ENCODE measurements around the gene APBB1IP.
"Not testable (repeated sequence)": the region's sequence is repeated elsewhere in the genome, so short reads cannot be mapped to it uniquely, and the experiment has no call there.

APBB1IP gene

GRCh38 chr10:26437637-26438461, at the start of gene APBB1IP:
APBB1IP (plus strand) TSS chr10:26438341; CDS start chr10:26492327, 53,986 bp downstream.
- DNase-seq: no peak

- DNase-seq: no peak
Observed at GRCh38 chr10:26389533-26389932, 48.6 kb upstream of the APBB1IP start.

GRCh38 chr10:26391701-26392695, 46.1 kb upstream of the APBB1IP start:
- no peak for DNase-seq

- DNase-seq: not testable (repeated sequence)
Observed at GRCh38 chr10:26398353-26398752, 39.8 kb upstream of the APBB1IP start.

GRCh38 chr10:26407406-26407969, 30.7 kb upstream of the APBB1IP start:
- no peak for DNase-seq

- no peak for DNase-seq
Observed at GRCh38 chr10:26408858-26409494, 29.2 kb upstream of the APBB1IP start.

- DNase-seq: no peak
Observed at GRCh38 chr10:26410356-26410755, 27.8 kb upstream of the APBB1IP start.

- no peak for DNase-seq
Observed at GRCh38 chr10:26412932-26413331, 25.2 kb upstream of the APBB1IP start.

GRCh38 chr10:26413375-26413774, 24.8 kb upstream of the APBB1IP start:
- DNase-seq: no peak

GRCh38 chr10:26417136-26417535, 21.0 kb upstream of the APBB1IP start:
- DNase-seq: no peak

- DNase-seq: no peak
Observed at GRCh38 chr10:26422977-26423376, 15.2 kb upstream of the APBB1IP start.

- DNase-seq: no peak
Observed at GRCh38 chr10:26423722-26424121, 14.4 kb upstream of the APBB1IP start.

GRCh38 chr10:26430641-26431163, 7.4 kb upstream of the APBB1IP start:
- no peak for DNase-seq

GRCh38 chr10:26432938-26433337, 5.2 kb upstream of the APBB1IP start:
- DNase-seq: no peak

GRCh38 chr10:26435852-26436251, 2.3 kb upstream of the APBB1IP start:
- no peak for DNase-seq

- no peak for DNase-seq
Observed at GRCh38 chr10:26436848-26437247, 1.3 kb upstream of the APBB1IP start.

- DNase-seq: no peak
Observed at GRCh38 chr10:26438534-26439341, 597 bp downstream of the APBB1IP start.

- no peak for DNase-seq
Observed at GRCh38 chr10:26439406-26440087, 1.4 kb downstream of the APBB1IP start.

- DNase-seq: no peak
Observed at GRCh38 chr10:26440088-26440470, 1.9 kb downstream of the APBB1IP start.

GRCh38 chr10:26441491-26442214, 3.5 kb downstream of the APBB1IP start:
- no peak for DNase-seq

Data from NCI-H2029 (cell line).